ENCODE data around the gene HTR1B. TPM values are rescaled to one million over a fixed set of nuclear protein-coding genes. Genes with fewer than 3 reads are reported as not detected.

HTR1B gene
- 0.65 and 5.1 TPM in 2 replicates for total RNA-seq

DNA sequence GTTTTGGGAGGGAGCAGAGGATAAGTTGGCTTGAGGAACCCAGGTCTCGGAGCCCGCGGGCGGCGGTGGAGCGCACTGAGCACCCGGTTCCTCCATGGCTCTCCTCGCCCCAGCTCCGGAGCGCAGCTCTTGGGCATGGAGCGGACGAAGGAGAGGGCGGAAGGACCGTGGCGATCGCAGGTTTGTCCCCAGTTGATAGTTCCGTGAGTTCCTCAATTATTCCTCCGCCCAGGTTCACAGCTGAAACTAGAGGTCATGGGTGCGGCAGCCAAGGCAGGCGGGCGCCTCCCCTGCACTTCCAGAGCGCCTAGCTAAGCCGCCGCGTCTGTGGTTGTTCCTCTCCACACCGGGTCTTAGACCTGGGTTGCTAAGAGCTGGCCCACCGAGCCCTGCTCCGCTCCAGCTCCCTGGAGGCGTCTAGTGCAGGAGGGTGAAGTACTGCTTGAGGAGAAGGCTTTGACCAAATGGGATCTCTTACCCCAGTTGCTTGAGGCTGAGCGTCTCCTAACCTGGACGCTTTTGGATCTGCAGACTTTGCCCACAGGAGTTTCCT lies at the start of gene HTR1B:
Gene HTR1B, minus strand, starts transcription at position 184 of the 553 bp plus-strand sequence. Its CDS starts 88 bp downstream, at position 96.

Other genes starting within 250 kb of the HTR1B start
- gene MEI4, start 189.5 kb upstream of the HTR1B start, total RNA-seq: 0.22 TPM in 1 of 2 replicates, not detected in the other